GM21526 (cell line): ENCODE results near the gene NDUFS7.
A peak's percentile ranks its signal among the peaks of the same experiment; 100 is the strongest.

Source experiments
- ATAC-seq: cut with Tn5 transposase; IDR thresholded peaks from one replicate; pipeline ENCODE4 v1.9.1; 2021; ENCODE audit warnings: moderate library complexity; ENCODE audit not compliant: unreplicated experiment, low FRiP score

NDUFS7 gene

GRCh38 chr19:1399745-1400144 lies 16.0 kb downstream of the NDUFS7 start:
- ATAC-seq: no peak

GRCh38 chr19:1400281-1401137 lies 16.8 kb downstream of the NDUFS7 start:
- no peak for ATAC-seq

GRCh38 chr19:1401138-1401888 lies 17.6 kb downstream of the NDUFS7 start, which contains the start of gene GAMT:
Gene GAMT, minus strand, starts transcription at chr19:1401542. Its CDS starts 66 bp downstream, at chr19:1401476.
- no peak for ATAC-seq

- ATAC-seq: no peak
These were observed 18.1 kb downstream of the NDUFS7 start for GRCh38 chr19:1401889-1402217.

- ATAC-seq: no peak
These were observed 18.8 kb downstream of the NDUFS7 start for GRCh38 chr19:1402411-1403070.

- ATAC-seq: peak; percentile 46
These were observed 23.2 kb downstream of the NDUFS7 start for GRCh38 chr19:1406774-1407527.

- ATAC-seq: peak; percentile 20
These were observed 24.0 kb downstream of the NDUFS7 start, which contains the start of gene DAZAP1 for GRCh38 chr19:1407528-1408299. Gene DAZAP1, plus strand, starts transcription at chr19:1407586. Its CDS starts 188 bp downstream, at chr19:1407774.

GRCh38 chr19:1408300-1409203 lies 24.8 kb downstream of the NDUFS7 start:
- no peak for ATAC-seq

GRCh38 chr19:1409204-1410005 lies 25.7 kb downstream of the NDUFS7 start:
- no peak for ATAC-seq

GRCh38 chr19:1410136-1410786 lies 26.6 kb downstream of the NDUFS7 start:
- no peak for ATAC-seq

GRCh38 chr19:1410789-1411188 lies 27.1 kb downstream of the NDUFS7 start:
- no peak for ATAC-seq

- ATAC-seq: no peak
These were observed 27.8 kb downstream of the NDUFS7 start for GRCh38 chr19:1411255-1412191.

GRCh38 chr19:1412323-1412923 lies 28.7 kb downstream of the NDUFS7 start:
- ATAC-seq: no peak

GRCh38 chr19:1412995-1413800 lies 29.5 kb downstream of the NDUFS7 start:
- no peak for ATAC-seq
